HG03060 (cell line): ENCODE results near the gene SPATA9.
"Not testable (repeated sequence)": the region's sequence is repeated elsewhere in the genome, so short reads cannot be mapped to it uniquely, and the experiment has no call there.

Experiments used
- ATAC-seq: cut with Tn5 transposase; IDR thresholded peaks from one replicate; pipeline ENCODE4 v1.9.1; 2021; ENCODE audit warnings: low read depth, moderate number of reproducible peaks; ENCODE audit not compliant: unreplicated experiment

SPATA9 gene

DNA sequence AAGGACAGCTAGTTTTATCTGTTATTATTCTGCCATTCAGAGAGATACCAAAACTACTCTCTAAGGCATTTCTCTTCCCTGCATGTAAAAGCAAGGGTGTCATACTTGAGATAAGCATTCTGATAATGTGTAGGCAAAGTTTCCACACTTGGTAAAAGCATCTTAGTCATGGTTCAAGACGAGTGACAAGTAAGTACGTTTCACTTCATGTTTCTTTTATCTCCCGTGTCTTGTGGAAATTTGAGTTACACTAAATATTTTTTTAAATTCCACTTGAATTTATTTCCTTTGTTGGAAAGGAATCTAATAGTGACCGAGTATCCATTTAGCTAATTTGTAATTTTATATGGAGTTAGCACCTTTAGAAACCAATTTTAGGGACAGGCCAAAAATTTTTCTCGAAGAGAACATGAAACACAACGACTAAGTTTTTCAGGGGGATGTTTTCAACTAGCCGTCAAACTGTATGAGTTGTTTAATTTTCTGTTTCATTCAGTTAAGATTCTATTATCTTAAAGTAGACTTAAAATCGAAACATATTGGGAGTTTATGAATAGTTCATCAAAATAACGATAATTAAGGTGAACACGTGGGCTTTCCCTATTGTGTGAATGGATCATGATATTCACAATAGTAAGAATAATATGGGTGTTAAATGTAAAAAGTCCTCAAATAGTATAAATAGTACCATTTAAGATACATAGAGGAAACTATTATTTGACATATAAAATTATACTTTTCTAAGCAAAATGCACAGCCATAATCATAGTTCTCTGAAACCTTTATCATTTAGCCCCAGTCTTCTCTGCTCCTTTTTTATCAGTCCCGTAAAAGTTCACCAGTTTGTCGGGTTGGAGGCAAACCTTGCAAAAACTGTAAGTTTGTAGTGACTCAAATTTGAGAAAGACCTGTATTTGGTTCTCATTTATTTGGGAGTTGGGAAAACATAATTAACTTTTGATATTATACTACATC, 34.6 kb downstream of the SPATA9 start:
- no peak for ATAC-seq

DNA sequence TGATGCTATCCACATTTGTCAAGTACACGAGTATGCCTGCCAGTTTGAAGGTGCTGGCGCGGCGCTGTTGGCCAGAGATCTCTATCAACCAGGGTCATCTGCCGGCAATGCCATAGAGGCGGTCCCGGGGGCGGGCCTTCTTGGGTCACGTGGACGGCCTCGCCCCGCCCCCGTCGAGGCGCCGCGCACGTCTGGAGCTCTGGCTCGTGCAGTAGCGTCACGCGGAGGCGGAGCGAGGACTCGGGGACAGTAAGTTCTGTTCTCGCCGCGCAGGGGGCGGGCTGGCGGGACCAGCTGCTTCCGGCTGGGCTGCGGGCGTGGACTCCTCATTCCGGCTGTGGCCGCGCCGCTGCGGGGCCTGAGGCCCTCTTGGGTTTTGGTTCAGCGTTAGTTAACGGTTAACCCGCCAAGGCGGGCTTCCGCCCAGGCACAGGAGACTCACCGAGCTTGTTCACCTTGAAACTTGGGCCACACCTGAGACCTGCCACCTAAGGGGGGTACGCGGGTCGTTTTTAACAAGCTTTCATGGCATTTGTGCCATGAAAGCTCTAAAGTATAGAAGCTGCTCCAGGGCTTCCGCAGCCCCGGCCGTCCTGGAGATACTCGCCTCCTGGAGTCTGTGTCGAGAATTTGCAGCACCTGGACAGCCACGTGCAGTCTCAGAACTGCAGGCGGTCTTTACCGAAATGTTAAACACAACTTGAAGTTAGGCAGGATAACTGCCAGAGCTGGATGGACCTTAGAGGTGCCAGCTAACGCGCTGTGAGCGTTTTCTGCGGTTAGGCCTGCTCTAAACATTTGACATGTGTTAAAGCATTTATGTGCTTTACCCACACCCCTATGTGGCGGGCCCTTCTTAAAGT, 36.0 kb downstream of the SPATA9 start, which contains the start of gene RFESD:
RFESD (plus strand) TSS at position 209 of the 863 bp plus-strand sequence. CDS start 5,495 bp downstream, outside the sequence.
- ATAC-seq, result peak; percentile 93

- not testable (repeated sequence) for ATAC-seq
Observed at GRCh38 chr5:95646226-95646568, 36.6 kb downstream of the SPATA9 start.

DNA sequence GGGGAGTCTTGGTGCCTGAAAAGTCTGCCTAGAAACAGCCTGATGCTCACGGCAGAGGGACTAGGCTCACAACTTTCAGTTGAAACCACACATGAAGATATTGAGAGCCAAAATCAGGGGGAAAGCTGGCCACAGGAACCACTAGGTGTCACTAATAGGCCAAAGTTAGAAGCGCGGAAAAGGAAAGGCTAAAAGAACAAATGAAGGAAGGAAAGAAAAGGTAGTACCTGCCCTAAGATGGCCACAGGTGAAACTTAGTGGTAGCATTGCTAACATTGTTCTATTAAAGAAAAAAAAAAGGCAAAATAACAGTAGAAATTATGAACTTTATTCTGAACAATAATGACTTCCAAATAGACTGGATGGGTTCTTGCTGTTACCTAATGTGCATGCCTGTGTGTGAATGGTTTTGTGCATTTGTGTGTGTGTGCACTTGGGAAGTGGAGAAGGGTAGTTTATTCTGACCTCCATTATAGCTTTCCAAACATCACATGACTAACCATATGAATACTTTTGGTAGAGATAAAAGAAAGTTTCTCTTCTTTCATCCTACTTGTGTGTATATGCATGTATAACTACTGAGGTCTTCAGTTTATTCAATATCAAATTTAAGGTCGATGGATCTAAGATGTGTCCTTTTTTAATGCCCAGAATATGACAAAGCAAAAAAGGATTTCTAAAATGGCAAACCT, 38.3 kb downstream of the SPATA9 start:
- ATAC-seq, result peak; percentile 32

DNA sequence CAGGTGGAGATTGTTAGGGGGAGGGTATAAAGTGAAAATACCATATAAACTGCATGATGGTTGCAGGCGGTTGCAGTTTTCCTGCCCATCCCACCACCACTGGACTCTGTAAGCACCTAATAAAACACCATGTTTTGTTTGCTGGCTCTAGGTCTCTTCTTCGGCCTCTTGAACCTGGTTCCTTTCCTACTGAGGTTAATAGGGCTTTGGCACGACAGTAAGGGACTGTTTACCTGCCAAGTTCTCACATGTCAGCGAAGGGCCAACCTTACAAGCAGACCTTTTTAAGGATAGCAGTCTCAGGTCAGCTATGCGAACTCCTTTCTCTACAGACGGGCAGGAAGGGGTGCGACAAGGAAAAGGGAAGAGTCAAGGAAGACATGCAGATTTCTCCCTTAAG, 39.6 kb downstream of the SPATA9 start:
- ATAC-seq, result no peak

- ATAC-seq, result no peak
Observed at GRCh38 chr5:95641741-95642220, 41.0 kb downstream of the SPATA9 start.

DNA sequence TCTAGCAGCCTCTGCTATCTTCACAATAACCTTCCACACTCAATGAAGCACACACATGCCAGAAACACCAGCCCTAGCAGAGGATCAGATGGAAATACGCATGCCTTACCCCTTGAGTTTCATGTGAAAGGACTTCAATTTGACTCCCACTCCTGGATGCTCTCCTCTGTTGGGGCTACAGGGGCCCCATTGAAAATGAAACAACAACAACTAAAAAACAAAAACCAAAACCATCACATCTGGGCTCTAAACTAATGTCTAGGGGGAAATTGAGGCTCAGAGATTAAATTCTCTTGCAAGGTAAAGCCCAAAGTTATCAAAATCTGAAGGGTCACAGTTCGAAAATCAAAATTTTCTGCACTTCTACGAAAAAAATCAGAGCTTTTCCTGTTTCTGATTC, 44.2 kb downstream of the SPATA9 start:
- no peak for ATAC-seq

- ATAC-seq, result no peak
Observed at GRCh38 chr5:95634081-95634480, 48.7 kb downstream of the SPATA9 start.

- ATAC-seq, result no peak
Observed at GRCh38 chr5:95633671-95634070, 49.1 kb downstream of the SPATA9 start.

DNA sequence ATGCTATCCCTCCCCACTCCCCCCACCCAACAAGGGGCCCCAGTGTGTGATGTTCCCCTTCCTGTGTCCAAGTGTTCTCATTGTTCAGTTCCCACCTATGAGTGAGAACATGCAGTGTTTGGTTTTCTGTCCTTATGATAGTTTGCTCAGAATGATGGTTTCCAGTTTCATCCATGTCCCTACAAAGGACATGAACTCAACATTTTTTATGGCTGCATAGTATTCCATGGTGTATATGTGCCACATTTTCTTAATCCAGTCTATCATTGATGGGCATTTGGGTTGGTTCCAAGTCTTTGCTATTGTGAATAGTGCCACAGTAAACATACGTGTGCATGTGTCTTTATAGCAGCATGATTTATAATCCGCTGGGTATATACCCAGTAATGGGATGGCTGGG, 49.8 kb downstream of the SPATA9 start:
- not testable (repeated sequence) for ATAC-seq

- peak; percentile 89 for ATAC-seq
Observed at GRCh38 chr5:95631991-95632675, 50.7 kb downstream of the SPATA9 start.

DNA sequence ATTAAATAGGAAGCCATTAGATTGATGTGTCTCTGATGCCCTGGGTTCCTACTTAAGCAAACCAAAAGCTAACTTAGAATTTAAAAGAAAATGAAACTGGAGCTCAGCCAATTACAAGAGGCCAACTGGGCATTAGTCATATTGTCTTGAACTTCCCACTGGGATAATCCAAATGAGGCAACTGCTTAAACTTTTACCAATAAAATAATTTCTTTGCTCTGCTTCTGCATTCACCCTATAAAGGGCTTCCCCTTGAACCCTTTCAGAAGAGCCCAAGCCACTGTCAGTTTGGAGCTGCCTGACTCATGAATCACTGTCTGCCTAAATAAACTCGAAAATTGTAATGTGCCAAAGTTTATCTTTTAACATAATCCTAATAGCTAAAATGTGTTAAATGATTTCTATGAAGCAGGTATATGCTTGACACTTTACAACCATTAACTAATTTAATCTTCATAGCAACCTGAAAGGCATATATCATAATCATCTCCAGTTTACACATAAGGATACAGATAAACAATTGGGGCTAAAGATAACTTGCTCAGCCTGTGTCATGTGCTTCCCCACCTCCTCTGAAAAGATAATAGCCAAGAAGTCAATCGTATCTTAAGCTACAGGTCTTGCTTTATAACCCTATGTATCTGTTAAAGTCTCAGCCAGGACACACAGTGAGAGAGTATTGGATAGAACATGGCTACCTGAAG, 51.4 kb downstream of the SPATA9 start:
- ATAC-seq, result no peak

- ATAC-seq, result no peak
Observed at GRCh38 chr5:95630394-95630917, 52.3 kb downstream of the SPATA9 start.

- ATAC-seq, result no peak
Observed at GRCh38 chr5:95628933-95629332, 53.9 kb downstream of the SPATA9 start.

- no peak for ATAC-seq
Observed at GRCh38 chr5:95627971-95628810, 54.6 kb downstream of the SPATA9 start.

GRCh38 chr5:95626701-95627100, 56.1 kb downstream of the SPATA9 start:
- no peak for ATAC-seq

GRCh38 chr5:95624368-95624767, 58.4 kb downstream of the SPATA9 start:
- no peak for ATAC-seq

- no peak for ATAC-seq
Observed at GRCh38 chr5:95623706-95624105, 59.1 kb downstream of the SPATA9 start.
